Measurements from ENCODE around the gene HRG.
"Not testable (repeated sequence)": the region's sequence is repeated elsewhere in the genome, so short reads cannot be mapped to it uniquely, and the experiment has no call there.

HRG gene, protein sequence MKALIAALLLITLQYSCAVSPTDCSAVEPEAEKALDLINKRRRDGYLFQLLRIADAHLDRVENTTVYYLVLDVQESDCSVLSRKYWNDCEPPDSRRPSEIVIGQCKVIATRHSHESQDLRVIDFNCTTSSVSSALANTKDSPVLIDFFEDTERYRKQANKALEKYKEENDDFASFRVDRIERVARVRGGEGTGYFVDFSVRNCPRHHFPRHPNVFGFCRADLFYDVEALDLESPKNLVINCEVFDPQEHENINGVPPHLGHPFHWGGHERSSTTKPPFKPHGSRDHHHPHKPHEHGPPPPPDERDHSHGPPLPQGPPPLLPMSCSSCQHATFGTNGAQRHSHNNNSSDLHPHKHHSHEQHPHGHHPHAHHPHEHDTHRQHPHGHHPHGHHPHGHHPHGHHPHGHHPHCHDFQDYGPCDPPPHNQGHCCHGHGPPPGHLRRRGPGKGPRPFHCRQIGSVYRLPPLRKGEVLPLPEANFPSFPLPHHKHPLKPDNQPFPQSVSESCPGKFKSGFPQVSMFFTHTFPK

DNA sequence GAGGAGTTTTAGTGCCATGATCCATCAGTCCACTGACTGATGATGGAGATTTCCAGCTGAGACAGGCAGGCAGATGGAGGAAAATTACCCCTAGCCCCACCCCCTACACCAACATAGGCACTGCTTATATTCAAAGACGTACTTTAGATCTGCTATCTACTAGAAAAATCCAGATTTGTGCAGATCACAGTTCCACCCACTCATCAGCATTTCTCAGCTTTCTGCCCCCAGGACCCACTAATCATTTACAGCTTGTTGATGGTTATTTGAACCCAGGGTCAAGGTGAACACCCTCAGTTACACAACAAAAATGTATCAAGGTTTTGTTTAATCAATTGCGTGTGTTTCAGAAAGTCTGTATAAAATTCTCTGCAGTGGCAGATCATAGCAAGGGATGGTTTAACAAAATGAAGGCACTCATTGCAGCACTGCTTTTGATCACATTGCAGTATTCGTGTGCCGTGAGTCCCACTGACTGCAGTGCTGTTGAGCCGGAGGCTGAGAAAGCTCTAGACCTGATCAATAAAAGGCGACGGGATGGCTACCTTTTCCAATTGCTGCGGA is at the start of gene HRG:
TSS of gene HRG (plus strand) at position 390 of the 564 bp plus-strand sequence. CDS start at position 408, 18 bp downstream.
- DNase-seq (ENCODE audit: low read depth), result no peak

DNA sequence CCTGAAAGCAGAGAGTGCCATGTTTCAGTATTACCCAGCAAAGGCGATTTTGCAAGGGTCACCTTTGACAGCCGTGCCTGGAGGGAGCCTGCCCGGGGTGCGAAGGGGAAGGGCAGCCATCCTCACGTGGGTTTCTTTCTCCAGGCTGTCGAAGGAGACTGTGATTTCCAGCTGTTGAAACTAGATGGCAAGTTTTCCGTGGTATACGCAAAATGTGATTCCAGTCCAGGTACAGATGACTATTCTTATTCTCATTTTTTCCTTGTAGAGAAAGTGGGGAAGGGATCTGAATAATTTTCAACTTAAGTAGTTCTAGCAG is 49.6 kb upstream of the HRG start:
- DNase-seq (ENCODE audit: low read depth), result no peak

DNA sequence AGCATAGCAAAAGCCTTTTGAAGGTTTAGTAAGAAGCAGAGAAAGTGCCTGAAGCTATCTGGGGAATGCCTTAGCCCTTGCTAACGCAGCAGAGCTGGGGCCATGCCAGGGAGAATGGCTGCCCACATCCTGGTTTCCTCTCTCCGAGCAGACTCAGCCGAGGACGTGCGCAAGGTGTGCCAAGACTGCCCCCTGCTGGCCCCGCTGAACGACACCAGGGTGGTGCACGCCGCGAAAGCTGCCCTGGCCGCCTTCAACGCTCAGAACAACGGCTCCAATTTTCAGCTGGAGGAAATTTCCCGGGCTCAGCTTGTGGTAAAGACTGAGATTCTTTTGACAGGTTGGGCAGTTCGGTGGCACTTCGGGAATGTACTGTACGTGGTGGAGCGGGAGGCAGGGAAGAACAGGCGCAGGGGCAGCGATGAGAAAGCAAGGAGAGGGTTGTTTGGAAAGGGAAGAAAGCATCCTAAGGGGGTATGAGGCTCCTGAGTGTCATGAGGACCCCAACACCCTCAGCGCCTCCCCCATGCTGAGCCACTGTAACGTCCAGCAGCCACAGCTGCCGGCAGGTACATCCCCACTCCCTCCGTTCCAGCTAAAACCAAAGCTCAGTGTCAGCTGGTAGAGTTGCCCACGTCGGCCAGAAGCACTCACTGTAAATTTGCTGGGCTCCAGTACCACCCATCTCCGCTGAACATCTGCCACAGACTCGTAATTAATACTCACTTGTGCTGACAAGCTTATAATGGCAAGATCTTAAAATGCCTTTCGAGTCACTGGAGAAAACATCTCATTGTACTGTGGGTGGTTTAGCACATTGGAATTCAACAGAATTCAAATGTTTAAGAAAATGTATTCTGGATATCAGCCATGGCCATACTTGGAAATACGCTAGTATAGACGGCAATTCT is 48.5 kb upstream of the HRG start:
- DNase-seq (ENCODE audit: low read depth), result peak; percentile 84

DNA sequence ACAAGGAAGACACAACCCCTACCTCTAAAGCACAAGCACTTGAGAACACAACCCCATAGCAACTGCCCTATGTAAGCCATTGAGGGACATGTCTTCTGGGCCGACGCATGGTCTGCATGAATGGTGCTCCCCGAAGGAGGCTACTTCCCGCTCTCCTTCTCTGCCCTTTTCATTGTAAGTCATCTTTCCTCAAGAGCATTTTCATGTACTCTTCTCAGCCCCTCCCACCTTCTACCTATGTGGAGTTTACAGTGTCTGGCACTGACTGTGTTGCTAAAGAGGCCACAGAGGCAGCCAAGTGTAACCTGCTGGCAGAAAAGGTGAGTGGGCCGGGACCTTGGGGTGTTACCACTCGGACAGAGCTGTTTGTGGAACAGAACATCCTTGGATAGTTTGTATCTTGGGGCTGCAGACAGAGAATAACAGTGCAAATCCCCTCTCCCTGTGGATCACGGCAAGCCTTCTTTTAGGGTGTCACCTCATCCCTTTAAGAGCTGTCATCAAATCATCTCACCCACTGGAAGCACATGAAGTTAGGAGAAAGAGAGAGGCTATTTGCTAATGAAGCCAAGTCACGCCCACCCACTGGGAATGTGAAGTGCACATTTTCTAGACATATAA is 47.4 kb upstream of the HRG start:
- DNase-seq (ENCODE audit: low read depth), result no peak

DNA sequence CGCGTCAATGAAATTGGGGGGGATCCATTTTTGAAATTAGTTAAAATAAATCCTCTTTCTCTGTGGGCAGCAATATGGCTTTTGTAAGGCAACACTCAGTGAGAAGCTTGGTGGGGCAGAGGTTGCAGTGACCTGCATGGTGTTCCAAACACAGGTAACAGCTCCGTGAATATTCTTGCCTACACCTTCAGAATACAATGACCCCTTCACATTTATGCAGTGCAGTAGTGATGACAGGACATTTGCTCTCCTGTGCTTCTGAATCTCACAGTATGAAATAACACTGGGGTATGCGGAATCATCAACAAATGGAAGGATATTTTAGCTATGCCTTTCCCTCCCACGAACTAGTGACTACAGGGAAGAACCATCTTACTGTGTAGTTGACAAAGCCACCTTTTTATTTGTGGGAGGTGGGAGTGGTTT is 46.0 kb upstream of the HRG start:
- no peak for DNase-seq (ENCODE audit: low read depth)

DNA sequence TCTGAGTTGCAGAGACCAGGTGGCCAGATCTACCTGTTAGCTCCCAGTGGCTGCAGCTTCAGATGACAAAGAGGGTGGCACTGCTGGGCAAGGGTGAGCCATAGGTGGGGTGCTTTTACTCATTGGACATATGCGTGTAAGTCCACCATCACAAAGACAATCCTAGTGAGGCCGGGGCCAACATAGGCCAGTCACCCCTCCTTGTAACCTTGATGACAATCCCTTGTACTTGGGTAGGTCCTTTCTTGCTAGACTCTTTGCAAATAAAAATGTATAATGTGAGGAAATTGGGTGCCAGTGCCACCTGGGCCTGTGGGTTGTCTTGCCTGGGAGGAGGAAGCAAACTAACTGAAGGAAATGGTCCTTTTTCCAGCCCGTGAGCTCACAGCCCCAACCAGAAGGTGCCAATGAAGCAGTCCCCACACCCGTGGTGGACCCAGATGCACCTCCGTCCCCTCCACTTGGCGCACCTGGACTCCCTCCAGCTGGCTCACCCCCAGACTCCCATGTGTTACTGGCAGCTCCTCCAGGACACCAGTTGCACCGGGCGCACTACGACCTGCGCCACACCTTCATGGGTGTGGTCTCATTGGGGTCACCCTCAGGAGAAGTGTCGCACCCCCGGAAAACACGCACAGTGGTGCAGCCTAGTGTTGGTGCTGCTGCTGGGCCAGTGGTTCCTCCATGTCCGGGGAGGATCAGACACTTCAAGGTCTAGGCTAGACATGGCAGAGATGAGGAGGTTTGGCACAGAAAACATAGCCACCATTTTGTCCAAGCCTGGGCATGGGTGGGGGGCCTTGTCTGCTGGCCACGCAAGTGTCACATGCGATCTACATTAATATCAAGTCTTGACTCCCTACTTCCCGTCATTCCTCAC is 45.4 kb upstream of the HRG start:
- DNase-seq (ENCODE audit: low read depth), result no peak

DNA sequence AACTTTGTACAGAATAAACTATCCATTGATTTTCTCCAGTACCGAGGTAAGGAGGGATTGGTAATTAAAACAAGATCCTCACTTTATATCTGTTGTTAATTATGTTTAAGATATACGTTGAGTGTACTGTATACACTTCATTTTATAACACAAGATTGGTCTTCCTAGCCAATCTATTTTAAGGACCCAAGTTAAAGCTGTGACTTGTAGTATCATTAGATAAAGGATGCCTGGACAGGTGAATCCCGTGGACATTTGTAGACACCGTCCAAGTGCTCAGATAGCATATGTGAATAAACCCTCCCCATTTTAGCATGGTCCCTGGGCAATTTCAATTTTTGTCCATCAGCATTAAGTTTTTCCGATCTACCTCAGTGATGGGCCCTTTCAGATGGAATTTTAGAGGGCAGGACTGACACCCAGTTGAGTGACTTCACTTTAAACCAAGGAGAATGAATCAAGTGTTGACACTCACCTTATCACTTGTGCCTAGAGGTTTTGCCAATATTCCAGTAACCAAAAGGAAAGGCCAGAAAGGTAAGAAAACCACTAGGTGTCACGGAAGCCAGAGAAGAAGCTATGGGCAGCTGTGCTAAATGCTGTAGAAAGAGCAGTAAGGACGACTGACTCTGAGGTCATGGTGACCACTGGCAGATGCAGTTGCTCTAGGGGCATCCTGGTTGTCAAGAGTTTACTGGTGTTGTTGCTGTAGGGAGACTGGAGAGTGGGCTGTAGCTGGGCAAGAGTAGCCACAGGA is 43.7 kb upstream of the HRG start:
- DNase-seq (ENCODE audit: low read depth), result no peak

DNA sequence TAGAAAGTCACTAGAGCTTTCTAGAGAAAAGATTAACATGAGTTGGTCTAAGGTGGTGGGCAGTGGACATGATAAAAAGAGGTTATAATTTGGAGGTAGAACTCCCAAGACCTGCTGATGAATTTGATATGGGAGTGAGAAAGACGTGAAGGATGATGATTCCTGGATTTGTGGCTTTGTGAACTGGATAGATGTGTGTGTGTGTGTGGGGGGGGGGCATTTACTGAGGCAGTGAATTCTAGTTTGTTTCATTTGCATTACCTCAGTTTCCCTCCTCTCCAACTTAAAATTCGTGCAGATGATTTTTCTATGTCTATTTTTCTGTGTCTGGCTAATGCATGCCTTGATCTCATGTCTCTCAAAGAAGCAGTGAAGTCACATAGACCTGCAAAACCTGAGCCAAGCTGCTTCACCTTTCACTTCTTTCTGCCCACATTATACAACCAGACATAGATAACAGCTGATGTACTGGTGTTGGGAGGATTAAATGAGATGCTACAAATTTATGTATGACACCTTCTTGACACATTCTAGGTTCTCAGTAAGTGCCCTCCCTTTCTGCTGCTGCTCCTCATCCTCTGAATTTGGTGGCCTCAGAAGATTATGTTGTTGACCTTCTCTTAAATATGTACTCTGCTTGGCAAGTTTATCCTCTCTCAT is 43.0 kb upstream of the HRG start:
- no peak for DNase-seq (ENCODE audit: low read depth)

DNA sequence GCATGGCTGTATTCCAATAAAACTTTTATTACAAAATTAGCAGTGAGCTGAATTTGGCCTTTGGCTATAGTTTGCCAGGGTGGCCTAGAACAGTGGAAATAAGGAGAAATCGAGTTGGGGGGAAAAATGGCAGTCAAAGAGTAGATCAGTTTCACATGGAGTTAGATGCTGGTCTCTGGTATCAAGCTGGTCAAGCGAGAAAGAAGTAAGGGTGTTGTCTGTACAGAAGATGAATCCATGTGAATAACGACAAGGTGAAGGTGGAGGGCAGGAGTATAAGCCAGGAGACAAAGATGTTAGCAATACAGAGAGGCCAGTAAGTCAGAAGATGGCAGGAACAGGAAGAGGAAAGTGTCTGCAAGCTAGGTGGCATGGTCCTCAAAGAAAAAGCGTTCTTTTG is 41.2 kb upstream of the HRG start:
- no peak for DNase-seq (ENCODE audit: low read depth)

DNA sequence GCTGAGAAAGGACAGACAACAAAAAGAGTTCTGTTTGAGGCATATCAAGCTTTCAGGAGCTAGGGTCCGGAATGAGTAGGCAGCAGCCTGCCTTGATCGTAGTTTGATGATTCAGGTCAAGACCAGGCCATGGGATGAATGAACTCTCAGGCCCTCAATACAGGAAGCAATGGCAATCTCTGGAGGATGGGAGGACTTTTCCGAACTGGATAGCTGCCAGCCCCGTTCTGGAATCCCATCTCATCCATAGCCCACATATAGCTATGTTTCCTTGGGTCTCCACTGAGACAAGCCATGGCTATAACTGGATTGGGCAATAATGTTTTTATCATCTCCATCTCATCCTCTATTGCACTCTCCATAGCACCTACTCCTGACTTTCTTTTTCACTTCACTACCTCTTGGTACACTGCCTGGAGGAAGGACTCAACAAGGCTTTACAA is 40.2 kb upstream of the HRG start:
- no peak for DNase-seq (ENCODE audit: low read depth)

DNA sequence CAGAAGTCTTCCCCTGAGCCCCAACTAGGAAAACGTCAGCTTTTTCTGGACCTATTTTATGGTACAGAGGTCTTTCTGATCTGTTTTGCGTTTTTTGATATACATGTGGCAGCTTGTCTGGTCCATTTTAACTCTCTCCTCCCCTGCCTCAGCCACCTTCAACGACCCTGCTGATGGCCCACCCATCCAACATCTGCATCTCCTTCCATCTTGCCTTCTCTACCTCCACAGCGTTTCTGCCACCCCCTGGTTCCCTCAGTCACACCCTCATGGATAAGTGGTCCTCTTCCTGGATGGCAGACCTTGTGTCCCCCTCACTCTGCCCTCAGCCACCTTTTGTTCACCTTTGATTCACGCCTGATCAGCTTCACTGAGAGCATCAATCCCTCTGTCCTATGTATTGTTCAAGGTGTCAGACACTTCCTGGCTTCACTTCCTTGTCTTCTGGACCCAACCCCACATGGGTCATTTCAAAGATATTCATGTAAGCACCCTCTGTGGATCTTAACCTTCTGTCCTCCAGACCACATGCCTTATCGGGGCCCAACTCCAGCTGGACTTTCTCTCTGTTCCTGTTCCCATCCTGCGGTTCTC is 39.5 kb upstream of the HRG start:
- no peak for DNase-seq (ENCODE audit: low read depth)

DNA sequence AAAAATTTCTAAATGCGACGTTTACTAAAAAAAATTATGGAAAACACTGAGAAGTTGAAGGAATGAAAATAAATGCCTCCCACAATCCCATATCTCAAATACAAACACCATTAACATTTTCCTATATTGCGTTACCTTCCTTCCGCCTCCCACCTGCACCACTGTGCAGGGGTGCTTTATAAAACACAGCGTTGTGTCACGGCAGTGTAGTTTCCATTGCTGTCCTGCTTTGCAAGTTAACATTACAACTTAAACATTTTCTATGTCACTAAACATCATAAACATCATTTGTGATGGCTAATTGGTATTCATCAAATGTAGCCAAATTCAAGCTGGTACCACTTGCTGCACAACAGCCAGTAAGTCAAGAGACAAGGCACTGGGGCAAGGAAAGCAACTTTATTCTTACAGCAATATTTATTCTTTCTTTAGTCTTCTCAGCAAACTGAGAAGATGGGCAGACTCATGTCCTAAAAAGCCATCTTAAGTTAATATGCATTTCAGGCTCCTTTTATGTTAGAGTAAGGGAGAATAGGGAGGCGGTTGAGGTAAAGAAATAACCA is 37.9 kb upstream of the HRG start:
- DNase-seq (ENCODE audit: low read depth), result no peak

DNA sequence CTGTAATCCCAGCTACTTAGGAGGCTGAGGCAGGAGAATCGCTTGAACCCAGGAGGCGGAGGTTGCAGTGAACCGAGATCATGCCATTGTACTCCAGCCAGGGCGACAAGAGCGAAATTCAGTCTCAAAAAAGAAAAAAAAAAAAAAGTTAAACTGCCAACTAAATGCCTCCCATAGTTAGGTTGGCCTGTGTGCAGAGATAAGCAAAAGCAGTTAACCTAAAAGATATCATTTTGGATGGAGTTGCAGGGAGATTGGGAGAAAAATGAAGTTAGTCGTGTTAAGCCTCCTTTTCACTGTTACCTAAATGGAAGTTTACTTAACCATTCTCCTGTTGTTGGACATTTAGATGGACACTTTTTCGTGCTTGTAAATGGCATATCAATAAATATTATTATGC is 37.1 kb upstream of the HRG start:
- no peak for DNase-seq (ENCODE audit: low read depth)

DNA sequence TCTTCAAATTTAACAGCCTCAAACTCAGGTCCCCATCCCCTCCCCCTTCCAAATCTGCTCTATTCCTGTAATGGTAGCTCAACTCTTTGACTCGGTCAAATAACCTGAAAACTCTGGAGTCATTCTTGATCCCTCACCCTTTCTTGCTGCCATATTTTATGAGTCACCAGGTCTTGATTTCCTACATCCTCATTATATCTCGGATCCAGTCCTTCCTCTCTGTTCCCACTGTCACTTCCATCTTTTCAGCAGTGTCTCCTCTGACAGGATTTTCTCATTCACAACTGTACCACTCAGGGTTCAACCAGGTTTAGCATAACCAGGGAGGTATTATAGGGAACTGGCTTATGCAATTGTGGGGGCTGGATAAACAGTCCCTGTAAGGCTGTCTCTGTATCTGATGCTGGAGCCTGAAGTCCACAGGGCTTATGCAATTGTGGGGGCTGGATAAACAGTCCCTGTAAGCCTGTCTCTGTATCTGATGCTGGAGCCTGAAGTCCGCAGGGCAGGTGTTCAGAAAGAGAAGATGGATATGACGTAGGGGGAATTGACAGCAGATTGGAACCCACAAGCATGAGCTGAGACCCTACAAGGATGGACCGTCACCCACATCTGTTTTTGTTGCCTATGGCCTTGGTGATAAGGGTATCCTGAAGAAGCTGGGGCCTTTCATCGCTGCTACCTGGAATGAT is 34.7 kb upstream of the HRG start:
- no peak for DNase-seq (ENCODE audit: low read depth)

DNA sequence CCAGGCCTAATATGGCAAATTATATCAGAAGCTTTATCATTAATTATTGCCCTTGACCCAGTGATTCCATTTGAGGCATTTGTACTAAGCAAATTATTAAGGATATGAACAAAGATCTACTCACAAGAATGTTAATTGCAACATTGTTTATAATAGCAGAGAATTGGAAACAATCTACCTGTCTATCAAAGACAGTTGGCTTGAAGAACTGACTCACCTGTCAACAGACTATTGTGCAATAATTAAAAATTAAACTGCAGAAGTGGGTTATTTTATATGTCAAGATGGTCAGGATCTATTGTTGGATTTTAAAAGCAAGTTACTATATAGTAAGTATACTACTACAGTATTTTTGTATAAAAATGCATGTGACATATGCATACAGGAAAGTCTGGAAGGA is 32.3 kb upstream of the HRG start:
- DNase-seq (ENCODE audit: low read depth), result no peak

DNA sequence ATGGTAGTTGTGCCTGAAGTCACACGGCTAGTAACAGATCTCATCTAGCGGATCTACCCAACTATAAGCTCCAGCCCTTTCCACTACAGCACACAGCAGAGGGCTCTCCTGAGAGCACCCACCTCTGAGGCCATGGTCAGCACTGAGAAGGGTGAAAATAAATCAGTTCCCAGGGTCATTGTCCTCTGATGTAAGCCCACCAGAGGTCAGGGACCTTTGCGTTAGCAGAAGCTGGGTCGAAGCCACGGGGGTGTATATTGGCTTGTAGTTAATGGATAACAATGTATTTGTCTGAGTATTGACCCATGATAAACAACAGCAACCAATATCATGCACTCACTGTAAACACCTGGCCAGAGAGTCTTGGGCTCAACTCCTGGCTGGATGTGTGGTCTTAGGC is 31.6 kb upstream of the HRG start:
- DNase-seq (ENCODE audit: low read depth), result not testable (repeated sequence)

DNA sequence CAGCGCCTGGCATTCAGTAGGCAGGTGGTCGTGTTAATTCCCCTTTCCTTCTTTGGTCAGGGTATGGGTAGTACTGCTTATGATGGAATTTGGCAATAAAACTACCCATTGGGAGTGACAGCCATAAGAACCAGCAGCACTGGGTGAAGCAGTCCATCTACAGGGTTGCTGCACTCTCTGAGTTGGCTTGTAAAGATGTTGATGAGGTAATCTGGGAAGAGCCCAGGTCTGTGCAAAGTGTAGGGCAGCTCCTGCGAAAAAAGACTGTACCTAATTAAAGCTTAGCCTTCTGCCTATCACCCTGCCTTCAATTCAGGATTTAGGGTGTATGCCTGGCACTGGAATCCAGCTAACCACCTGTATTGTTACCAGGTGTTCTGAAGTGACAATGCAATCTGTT is 30.3 kb upstream of the HRG start:
- DNase-seq (ENCODE audit: low read depth), result no peak

DNA sequence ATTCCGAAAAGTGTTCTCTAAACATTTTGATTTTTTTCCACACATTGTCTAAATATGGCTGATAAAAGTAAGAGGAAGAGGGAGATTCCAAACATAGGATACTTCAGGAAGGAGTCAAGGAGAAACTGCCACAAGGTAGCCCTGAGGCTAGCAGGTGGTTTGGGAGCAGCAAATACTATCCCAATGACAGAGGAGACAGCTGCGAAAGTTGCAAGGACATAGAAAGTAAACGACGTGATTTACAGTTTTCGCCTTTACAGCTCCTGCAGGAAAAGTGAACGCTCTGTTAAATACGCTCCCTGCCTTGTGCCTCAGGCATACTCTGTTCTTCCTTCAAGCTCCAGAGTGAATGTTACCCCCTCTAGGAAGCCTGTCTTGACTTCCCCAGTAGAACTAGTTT is 29.3 kb upstream of the HRG start:
- DNase-seq (ENCODE audit: low read depth), result no peak

DNA sequence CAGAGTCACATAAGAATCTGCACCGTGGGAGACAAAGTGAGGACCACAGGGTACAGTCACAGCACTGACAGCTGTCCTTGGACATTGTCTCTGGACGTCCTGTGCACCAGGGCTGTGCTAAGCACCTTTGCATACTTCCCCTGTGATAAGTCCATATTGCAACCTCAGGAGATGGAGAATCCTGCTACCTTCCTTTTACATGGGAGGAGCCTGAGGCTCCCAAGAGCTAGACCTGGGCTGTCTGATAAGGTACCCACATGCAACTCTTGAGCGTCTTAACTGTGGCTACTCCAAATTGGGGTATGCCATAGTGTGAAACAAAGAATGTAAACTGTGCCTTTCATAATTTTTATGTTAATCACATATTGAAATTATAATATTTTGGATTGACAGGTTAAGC is 28.1 kb upstream of the HRG start:
- DNase-seq (ENCODE audit: low read depth), result no peak

Data from GM04503 (cell line).